A673 (cell line): ENCODE results near the gene LRRIQ3. TPM values are rescaled to one million over a fixed set of nuclear protein-coding genes. Genes with fewer than 3 reads are reported as not detected.

ENCODE experiments used
- BruUV-seq: library from RNA; stranded (reverse); fragments of 400-500 nt; replicated peaks from 2 replicates; lab custom pipeline; 2021; lab: Mats Ljungman, UMichigan
- CTCF ChIA-PET: fragments of 300-600 bp; sonication (Branson Sonifier 250); formaldehyde crosslinking; loops from one replicate; lab custom pipeline; 2022; ENCODE audit warnings: antibody characterized with exemption; lab: Charles Lee
- POLR2A ChIA-PET: fragments of 300-600 bp; sonication (Branson Sonifier 250); formaldehyde crosslinking; loops from one replicate; lab custom pipeline; 2022; ENCODE audit warnings: antibody characterized with exemption; ENCODE audit not compliant: low non-redundant PET; lab: Charles Lee
- DNase-seq: peaks from one replicate; pipeline ENCODE4 v3.0.0-alpha.2; 2015; ENCODE audit warnings: low spot score
- H3K27ac ChIP-seq: fragments of 200-600 bp; sonication (generic); 2 replicates; pipeline ENCODE4 v1.5.1; 2016; ENCODE audit warnings: mixed run types, low read depth, mild to moderate bottlenecking, mixed read lengths, antibody characterized with exemption, low read length; ENCODE audit not compliant: poor library complexity, severe bottlenecking
- H3K27me3 ChIP-seq: fragments of 200-600 bp; sonication (generic); replicated peaks from 2 replicates; pipeline ENCODE4 v1.6.1; 2017; ENCODE audit warnings: mixed run types, low read depth, mild to moderate bottlenecking, mixed read lengths, antibody characterized with exemption, low read length; ENCODE audit not compliant: insufficient read depth, poor library complexity
- H3K36me3 ChIP-seq: fragments of 200-600 bp; sonication (generic); 2 replicates; pipeline ENCODE4 v1.6.1; 2016; ENCODE audit warnings: mixed run types, mild to moderate bottlenecking, mixed read lengths, antibody characterized with exemption, low read length; ENCODE audit not compliant: insufficient read depth, poor library complexity, severe bottlenecking
- H3K4me1 ChIP-seq: fragments of 200-600 bp; sonication (generic); 2 replicates; pipeline ENCODE4 v1.6.1; 2017; ENCODE audit warnings: mixed run types, mild to moderate bottlenecking, mixed read lengths, antibody characterized with exemption, low read length; ENCODE audit not compliant: insufficient read depth, poor library complexity, severe bottlenecking
- H3K4me3 ChIP-seq: fragments of 200-600 bp; sonication (generic); 2 replicates; pipeline ENCODE4 v1.5.1; 2016; ENCODE audit warnings: low read depth, mixed run types, mild to moderate bottlenecking, mixed read lengths, low read length; ENCODE audit not compliant: poor library complexity, severe bottlenecking
- H3K9me3 ChIP-seq: fragments of 200-600 bp; sonication (generic); 2 replicates; pipeline ENCODE4 v1.6.1; 2016; ENCODE audit warnings: mixed run types, low read depth, mild to moderate bottlenecking, mixed read lengths, antibody characterized with exemption, low read length; ENCODE audit not compliant: poor library complexity, severe bottlenecking
- CTCF ChIP-seq: fragments of 300-800, 200-600 bp; sonication (generic); conservative IDR thresholded peaks from 2 replicates; pipeline ENCODE4 v1.5.1; 2017; ENCODE audit warnings: low read depth, mild to moderate bottlenecking, antibody characterized with exemption, low read length, moderate library complexity, mixed read lengths
- EZH2 ChIP-seq: fragments of 200-600 bp; sonication (generic); IDR thresholded peaks from 2 replicates; pipeline ENCODE4 v1.6.1; 2017; ENCODE audit warnings: borderline replicate concordance, low read depth, mild to moderate bottlenecking, mixed read lengths, antibody characterized with exemption, low read length; ENCODE audit not compliant: poor library complexity, severe bottlenecking
- intact Hi-C: fragments of 100-400 bp; cut with micrococcal nuclease; formaldehyde crosslinking; loops from one replicate; pipeline ENCODE4 v1.10.0; 2022; ENCODE audit not compliant: unreplicated experiment
- total RNA-seq: library from RNA; stranded (reverse); gene quantifications from 2 replicates; pipeline ENCODE4 v1.2.3, GENCODE V29; 2021

LRRIQ3 gene
- total RNA-seq, 1 experiment from 2014 or later: 0.17 TPM

GRCh38 chr1:74245168-74245772, 47.3 kb upstream of the LRRIQ3 start:
- CTCF ChIA-PET: no interaction called here
- intact Hi-C loops: no loop called here
- Histone ChIP-seq H3K4me3 (no peak overlapping the region), H3K36me3 (no peaks in the 10 kb centered on the region), H3K27me3 (no peaks in the 10 kb centered on the region), H3K9me3 (no peaks in the 10 kb centered on the region), H3K4me1 (no peaks in the 10 kb centered on the region), H3K27ac (no peak overlapping the region)
- TF ChIP-seq CTCF: no peak
- POLR2A ChIA-PET: no interaction called here
- DNase-seq: no peak
- BruUV-seq: no TSS peak

GRCh38 chr1:74237787-74238186, 39.8 kb upstream of the LRRIQ3 start:
- TF ChIP-seq EZH2 (no peak), CTCF (no peak)

GRCh38 chr1:74237035-74237434, 39.1 kb upstream of the LRRIQ3 start:
- H3K27me3 ChIP-seq: no peaks in the 10 kb centered on the region
- no peaks in the 10 kb centered on the region for H3K9me3 ChIP-seq
- DNase-seq: no peak
- intact Hi-C loops: no loop called here
- H3K4me3 ChIP-seq: no peak overlapping the region
- TF ChIP-seq EZH2 (no peak), CTCF (no peak)
- ChIA-PET CTCF (no interaction called here), POLR2A (no interaction called here)
- no peaks in the 10 kb centered on the region for H3K36me3 ChIP-seq
- H3K27ac ChIP-seq: no peak overlapping the region
- BruUV-seq: no TSS peak
- no peaks in the 10 kb centered on the region for H3K4me1 ChIP-seq

More at GRCh38 chr1:74237787-74238186, 39.8 kb upstream of the LRRIQ3 start:
- Histone ChIP-seq H3K27me3 (no peaks in the 10 kb centered on the region), H3K4me3 (no peak overlapping the region), H3K4me1 (no peaks in the 10 kb centered on the region), H3K27ac (no peak overlapping the region), H3K9me3 (no peaks in the 10 kb centered on the region), H3K36me3 (no peaks in the 10 kb centered on the region)
- DNase-seq: no peak
- no TSS peak for BruUV-seq
- POLR2A ChIA-PET: no interaction called here
- CTCF ChIA-PET: no interaction called here
- intact Hi-C loops: no loop called here
